Tibial nerve (tissue), 3 donors: Measurements from ENCODE around the gene CRYBB3.

ENCODE experiments used
- CTCF ChIP-seq, 5 experiments: fragments of 200-600 bp in 3 of 5; fragments of 450-650 bp in 2 of 5; sonication (generic) in 3 of 5; IDR thresholded peaks; one replicate each; pipeline ENCODE4 v1.5.1; 2016 to 2019; ENCODE audit warnings: antibody characterized with exemption in 5 of 5, mild to moderate bottlenecking in 3 of 5, moderate library complexity in 2 of 5
- POLR2A ChIP-seq, 2 donors: fragments of 450-650 bp; IDR thresholded peaks; one replicate each; pipeline ENCODE4 v1.6.1; 2017; ENCODE audit warnings: antibody characterized with exemption in 2 of 2, mild to moderate bottlenecking in 2 of 2, moderate library complexity in 2 of 2

- TF ChIP-seq CTCF (IDR thresholded peaks at IDR 0.05) (no peak), POLR2A (IDR thresholded peaks at IDR 0.05) (no peak)
These were observed 24.7 kb upstream of the CRYBB3 start for GRCh38 chr22:25174888-25175411.
